Measurements from ENCODE around the gene CSPG5.

CSPG5 gene

GRCh38 chr3:47605652-47606051 is 27.0 kb upstream of the CSPG5 start:
- no peak overlapping the region for H3K27ac ChIP-seq
- no peak overlapping the region for H3K4me3 ChIP-seq
- no peak for DNase-seq (ENCODE audit: low spot score)
- no peak for TF ChIP-seq CTCF (IDR thresholded peaks at IDR 0.05)

GRCh38 chr3:47604145-47604544 is 25.5 kb upstream of the CSPG5 start:
- H3K27ac ChIP-seq, result no peak overlapping the region
- no peak for TF ChIP-seq CTCF (IDR thresholded peaks at IDR 0.05)
- DNase-seq (ENCODE audit: low spot score), result no peak
- H3K4me3 ChIP-seq, result no peak overlapping the region

- Histone ChIP-seq H3K27ac (no peak overlapping the region), H3K4me3 (no peak overlapping the region)
- no peak for DNase-seq (ENCODE audit: low spot score)
- TF ChIP-seq CTCF (IDR thresholded peaks at IDR 0.05), result no peak
Measured at GRCh38 chr3:47603332-47603731, 24.7 kb upstream of the CSPG5 start.

GRCh38 chr3:47601281-47601680 is 22.6 kb upstream of the CSPG5 start:
- Histone ChIP-seq H3K27ac (no peak overlapping the region), H3K4me3 (no peak overlapping the region)
- no peak for TF ChIP-seq CTCF (IDR thresholded peaks at IDR 0.05)
- DNase-seq (ENCODE audit: low spot score), result no peak

- Histone ChIP-seq H3K27ac (no peak overlapping the region), H3K4me3 (no peak overlapping the region)
- DNase-seq (ENCODE audit: low spot score), result no peak
- no peak for TF ChIP-seq CTCF (IDR thresholded peaks at IDR 0.05)
Measured at GRCh38 chr3:47594792-47595191, 16.1 kb upstream of the CSPG5 start.

GRCh38 chr3:47592066-47592795 is 13.6 kb upstream of the CSPG5 start:
- Histone ChIP-seq H3K4me3 (no peak overlapping the region), H3K27ac (no peak overlapping the region)
- no peak for DNase-seq (ENCODE audit: low spot score)
- no peak for TF ChIP-seq CTCF (IDR thresholded peaks at IDR 0.05)

- no peak overlapping the region for H3K4me3 ChIP-seq
- TF ChIP-seq CTCF (IDR thresholded peaks at IDR 0.05), result no peak
- DNase-seq (ENCODE audit: low spot score), result no peak
- no peak overlapping the region for H3K27ac ChIP-seq
Measured at GRCh38 chr3:47590216-47590615, 11.6 kb upstream of the CSPG5 start.
